Activated CD8-positive, alpha-beta memory T cell treated with anti-CD3 and anti-CD28 coated beads for 48 hours (primary cell): Measurements from ENCODE around the gene SERPINC1.
"Not testable (repeated sequence)": the region's sequence is repeated elsewhere in the genome, so short reads cannot be mapped to it uniquely, and the experiment has no call there.

ENCODE experiments used
- DNase-seq, 3 experiments: peaks; one replicate each; pipeline ENCODE4 v3.0.0-alpha.2; 2020; ENCODE audit warnings: low read depth in 2 of 3, low spot score in 2 of 3

Gene SERPINC1

GRCh38 chr1:173893611-173894010 is 23.5 kb downstream of the SERPINC1 start:
- DNase-seq, result no peak

GRCh38 chr1:173889885-173890284 is 27.2 kb downstream of the SERPINC1 start:
- no peak for DNase-seq

- DNase-seq, result no peak
Measured at GRCh38 chr1:173888749-173889148, 28.4 kb downstream of the SERPINC1 start.

GRCh38 chr1:173887627-173888026 is 29.5 kb downstream of the SERPINC1 start:
- DNase-seq, result no peak

GRCh38 chr1:173886746-173887611 is 30.1 kb downstream of the SERPINC1 start:
- no peak for DNase-seq

GRCh38 chr1:173884701-173885100 is 32.4 kb downstream of the SERPINC1 start:
- DNase-seq, result no peak

- not testable (repeated sequence) for DNase-seq
Measured at GRCh38 chr1:173881117-173881516, 36.0 kb downstream of the SERPINC1 start.

GRCh38 chr1:173878251-173878650 is 38.9 kb downstream of the SERPINC1 start:
- no peak for DNase-seq

GRCh38 chr1:173876732-173877131 is 40.4 kb downstream of the SERPINC1 start:
- DNase-seq, result no peak

- no peak for DNase-seq
Measured at GRCh38 chr1:173871500-173871899, 45.6 kb downstream of the SERPINC1 start.

GRCh38 chr1:173871091-173871490 is 46.0 kb downstream of the SERPINC1 start:
- no peak for DNase-seq

- no peak for DNase-seq
Measured at GRCh38 chr1:173870252-173871075, 46.7 kb downstream of the SERPINC1 start.

GRCh38 chr1:173869021-173869359 is 48.1 kb downstream of the SERPINC1 start:
- no peak for DNase-seq

- peak; percentile 85 to 94 (median 91) for DNase-seq
Measured at GRCh38 chr1:173868266-173869020, 48.7 kb downstream of the SERPINC1 start, which contains the start of gene ZBTB37. ZBTB37 (plus strand) TSS chr1:173868380; CDS start chr1:173870226, 1,846 bp downstream.

- peak; percentile 88 to 98 (median 89) for DNase-seq
Measured at GRCh38 chr1:173867753-173868265, 49.3 kb downstream of the SERPINC1 start, which contains the start of gene GAS5. GAS5 (minus strand) TSS chr1:173867989.

- peak in 1 of 3 experiments; percentile 39 for DNase-seq
Measured at GRCh38 chr1:173867141-173867752, 49.9 kb downstream of the SERPINC1 start.

GRCh38 chr1:173866413-173867115 is 50.6 kb downstream of the SERPINC1 start:
- no peak for DNase-seq

- no peak for DNase-seq
Measured at GRCh38 chr1:173865468-173866164, 51.5 kb downstream of the SERPINC1 start.

- DNase-seq, result no peak
Measured at GRCh38 chr1:173864179-173864867, 52.8 kb downstream of the SERPINC1 start.
